ENCODE results near the gene TNFAIP8L2. TPM values are rescaled to one million over a fixed set of nuclear protein-coding genes. Genes with fewer than 3 reads are reported as not detected.

TNFAIP8L2 gene
- polyA plus RNA-seq, 2 of the 4 experiments (the other 2 are of a cell fraction), result not detected

- H3K9me3 ChIP-seq, result no peaks in the 10 kb centered on the region
- H3K4me1 ChIP-seq, result peaks cover 10% of the 10 kb centered on the region; the same call in 2 of the 3 replicates
- no peak for ATAC-seq
- FAIRE-seq, result no peak
- peak overlapping the region; percentile 94 for H3K4me2 ChIP-seq
- no peak for DNase-seq (ENCODE audit: low read depth in 1 of 2, low spot score in 1 of 2)
- H3K27ac ChIP-seq, result no peak overlapping the region
- TF ChIP-seq NPAS2 (CRISPR knock-in tag; IDR thresholded peaks at IDR 0.05; ENCODE audit: borderline replicate concordance), result no peak
- TF ChIP-seq RARB (CRISPR knock-in tag; IDR thresholded peaks at IDR 0.05), result no peak
- no peak for TF ChIP-seq E2F6 (IDR thresholded peaks at IDR 0.05; ENCODE audit: borderline replicate concordance, low read depth)
- TF ChIP-seq GATA3 (IDR thresholded peaks at IDR 0.05; ENCODE audit: borderline replicate concordance), result no peak
- TF ChIP-seq NR3C1 (IDR thresholded peaks at IDR 0.05), result no peak
- TF ChIP-seq CBX2 (IDR thresholded peaks at IDR 0.05; ENCODE audit: borderline replicate concordance, low read depth), result no peak
- TF ChIP-seq MYC (IDR thresholded peaks at IDR 0.05; ENCODE audit: borderline replicate concordance, low read length), result no peak
- TF ChIP-seq MAX (IDR thresholded peaks at IDR 0.05), result no peak
- TF ChIP-seq HDAC2 (IDR thresholded peaks at IDR 0.05), result no peak
- TF ChIP-seq RCOR1 (IDR thresholded peaks at IDR 0.05; ENCODE audit: low read depth, low read length), result no peak
- TF ChIP-seq HMGXB4 (CRISPR knock-in tag; IDR thresholded peaks at IDR 0.05; ENCODE audit: borderline replicate concordance), result no peak
- TF ChIP-seq RFX5 (IDR thresholded peaks at IDR 0.05), result no peak
- TF ChIP-seq CBX8 (IDR thresholded peaks at IDR 0.05), result no peak
- H3K4me3 ChIP-seq, result peak overlapping the region; percentile 66
- ChIA-PET CTCF (interaction anchor here (1.4 to 2.1 kb wide), 2 partner anchors 11 kb away, joined by 7 to 8 read pairs; partner anchors contain the start of gene TNFAIP8L2), POLR2A (no interaction called here)
- 88% methylated on average over 39 of the region's 43 CpGs for whole genome bisulfite sequencing (ENCODE audit: missing lambda C conversion rate)
These were observed 11.0 kb upstream of the TNFAIP8L2 start for GRCh38 chr1:151145304-151146071.

- POLR2A ChIA-PET, result no interaction called here
- WGBS (ENCODE audit: missing lambda C conversion rate), result 54% methylated on average over 18 of the region's 26 CpGs
- no peak for DNase-seq (ENCODE audit: low read depth in 1 of 2, low spot score in 1 of 2)
- Histone ChIP-seq H3K9me3 (no peaks in the 10 kb centered on the region), H3K27ac (peak overlapping the region; percentile 55 to 83), H3K4me1 (peaks cover 10% of the 10 kb centered on the region; the same call in 2 of the 3 replicates), H3K4me3 (peak overlapping the region; percentile 66), H3K4me2 (peak overlapping the region; percentile 94)
- no peak for FAIRE-seq
- TF ChIP-seq NPAS2 (CRISPR knock-in tag; IDR thresholded peaks at IDR 0.05; ENCODE audit: borderline replicate concordance) (no peak), CHD2 (IDR thresholded peaks at IDR 0.05; ENCODE audit: low read length, partially characterized antibody) (no peak), ESRRA (IDR thresholded peaks at IDR 0.05; ENCODE audit: borderline replicate concordance, low read length) (no peak), EHF (CRISPR knock-in tag; IDR thresholded peaks at IDR 0.05) (no peak), MAX (IDR thresholded peaks at IDR 0.05) (no peak; the same call in 1 of the 2 replicates), POLR2AphosphoS2 (conservative IDR thresholded peaks at IDR 0.05; ENCODE audit: low read length) (no peak), KDM1A (IDR thresholded peaks at IDR 0.05; ENCODE audit: low read depth) (no peak)
- CTCF ChIA-PET, result no interaction called here
- ATAC-seq, result peak in 1 of 2 experiments; percentile 13; a peak in 1 of 6 replicates
These were observed 10.4 kb upstream of the TNFAIP8L2 start for GRCh38 chr1:151146072-151146411.

GRCh38 chr1:151146412-151147131 is 9.9 kb upstream of the TNFAIP8L2 start, which contains the start of gene SEMA6C:
TSS of gene SEMA6C (minus strand) at chr1:151146631. CDS start at chr1:151142621, 4,010 bp downstream.
- H3K9me3 ChIP-seq, result no peaks in the 10 kb centered on the region
- H3K4me3 ChIP-seq, result peak within 1 kb of the TSS; percentile 66
- ChIA-PET CTCF (no interaction called here), POLR2A (no interaction called here)
- TF ChIP-seq KDM1A (IDR thresholded peaks at IDR 0.05; ENCODE audit: low read depth), result no peak
- TF ChIP-seq PHF8 (IDR thresholded peaks at IDR 0.05; ENCODE audit: borderline replicate concordance, low read depth), result peak; percentile 43; the same call in 1 of the 2 replicates
- TF ChIP-seq HOXB5 (CRISPR knock-in tag; IDR thresholded peaks at IDR 0.05), result no peak
- no peak for TF ChIP-seq HES2 (IDR thresholded peaks at IDR 0.05)
- no peak for TF ChIP-seq EHF (CRISPR knock-in tag; IDR thresholded peaks at IDR 0.05)
- TF ChIP-seq POLR2A (IDR thresholded peaks at IDR 0.05; ENCODE audit: low read length), result peak; percentile 19; the same call in 1 of the 2 replicates
- WGBS (ENCODE audit: missing lambda C conversion rate), result 6% methylated on average over 29 of the region's 61 CpGs
- H3K4me1 ChIP-seq, result peaks cover 10% of the 10 kb centered on the region; the same call in 2 of the 3 replicates
- DNase-seq (ENCODE audit: low read depth in 1 of 2, low spot score in 1 of 2) (peak; percentile 85 to 88), ATAC-seq (peak; percentile 97 to 99), FAIRE-seq (no peak)
- H3K4me2 ChIP-seq, result peak within 1 kb of the TSS; percentile 94
- peak within 1 kb of the TSS; percentile 55 to 83 for H3K27ac ChIP-seq

Measured in A549 (cell line).